Liver (tissue), 9 donors: Measurements from ENCODE around the gene CIDEB. TPM values are rescaled to one million over a fixed set of nuclear protein-coding genes. Genes with fewer than 3 reads are reported as not detected.

Experiments
- DNase-seq: peaks from one replicate; pipeline ENCODE4 v3.0.0-alpha.2; 2017; ENCODE audit warnings: low spot score
- H3K27ac ChIP-seq, 2 donors: one replicate each; pipeline ENCODE4 v1.7.0; 2013; ENCODE audit warnings: inconsistent platforms in 2 of 2, low read length in 2 of 2, control low read depth in 1 of 2, low read depth in 1 of 2, mild to moderate bottlenecking in 1 of 2
- H3K27me3 ChIP-seq, 4 donors: one replicate each; pipeline versions ENCODE4 v1.6.1 to v1.7.0; 2013; ENCODE audit warnings: low read length in 3 of 4, inconsistent platforms in 1 of 4, mild to moderate bottlenecking in 1 of 4, moderate library complexity in 1 of 4; ENCODE audit not compliant: control insufficient read depth in 4 of 4, insufficient read depth in 4 of 4
- H3K36me3 ChIP-seq, 4 donors: one replicate each; pipeline versions ENCODE4 v1.6.1 to v1.7.0; 2013; ENCODE audit warnings: low read length in 3 of 4, mild to moderate bottlenecking in 3 of 4, low read depth in 1 of 4, moderate library complexity in 1 of 4; ENCODE audit not compliant: control insufficient read depth in 4 of 4, insufficient read depth in 3 of 4
- H3K4me1 ChIP-seq, 4 donors: one replicate each; pipeline versions ENCODE4 v1.6.1 to v1.7.0; 2013; ENCODE audit warnings: low read length in 3 of 4, mild to moderate bottlenecking in 3 of 4, moderate library complexity in 1 of 4; ENCODE audit not compliant: control insufficient read depth in 4 of 4, insufficient read depth in 4 of 4
- H3K4me3 ChIP-seq, 3 donors: one replicate each; pipeline versions ENCODE4 v1.6.1 to v1.7.0; 2013; ENCODE audit warnings: low read length in 3 of 3, control low read depth in 1 of 3, low read depth in 1 of 3, mild to moderate bottlenecking in 1 of 3
- H3K9ac ChIP-seq, 2 donors: one replicate each; pipeline ENCODE4 v1.7.0; 2013; ENCODE audit warnings: low read length in 2 of 2, mild to moderate bottlenecking in 2 of 2, moderate library complexity in 2 of 2, control low read depth in 1 of 2, low read depth in 1 of 2
- H3K9me3 ChIP-seq, 4 donors: one replicate each; pipeline versions ENCODE4 v1.6.1 to v1.7.0; 2013; ENCODE audit warnings: low read length in 3 of 4; ENCODE audit not compliant: control insufficient read depth in 4 of 4
- ATF3 ChIP-seq: IDR thresholded peaks from 2 replicates; pipeline ENCODE4 v1.6.1; 2016; ENCODE audit warnings: antibody characterized with exemption
- CTCF ChIP-seq: fragments of 150-350 bp; IDR thresholded peaks from 2 replicates; pipeline ENCODE4 v1.5.1; 2017; ENCODE audit warnings: improper control_type of control experiment, low read depth, low read length; ENCODE audit not compliant: missing input control
- EGR1 ChIP-seq, 2 donors: IDR thresholded peaks; 2 replicates each; pipeline ENCODE4 v1.6.1; 2016 to 2018; ENCODE audit warnings: antibody characterized with exemption in 2 of 2, low read depth in 2 of 2
- FOXA1 ChIP-seq: IDR thresholded peaks from 2 replicates; pipeline ENCODE4 v1.6.1; 2016; ENCODE audit warnings: antibody characterized with exemption
- FOXA2 ChIP-seq: IDR thresholded peaks from 2 replicates; pipeline ENCODE4 v1.6.1; 2016; ENCODE audit warnings: antibody characterized with exemption
- GABPA ChIP-seq, 2 donors: IDR thresholded peaks in 1 of 2; conservative IDR thresholded peaks in 1 of 2; 2 replicates each; pipeline ENCODE4 v1.6.1; 2016; ENCODE audit warnings: antibody characterized with exemption in 2 of 2, mild to moderate bottlenecking in 1 of 2, moderate library complexity in 1 of 2
- HNF4A ChIP-seq, 2 donors: conservative IDR thresholded peaks; 2 replicates each; pipeline ENCODE4 v1.6.1; 2016; ENCODE audit warnings: antibody characterized with exemption in 2 of 2, mild to moderate bottlenecking in 2 of 2
- HNF4G ChIP-seq: IDR thresholded peaks from 2 replicates; pipeline ENCODE4 v1.6.1; 2016; ENCODE audit warnings: antibody characterized with exemption
- JUND ChIP-seq, 2 donors: IDR thresholded peaks; 2 replicates each; pipeline ENCODE4 v1.6.1; 2016; ENCODE audit warnings: antibody characterized with exemption in 2 of 2
- MAX ChIP-seq: IDR thresholded peaks from 2 replicates; pipeline ENCODE4 v1.6.1; 2016; ENCODE audit warnings: antibody characterized with exemption
- NR2F2 ChIP-seq: IDR thresholded peaks from 2 replicates; pipeline ENCODE4 v1.6.1; 2016; ENCODE audit warnings: antibody characterized with exemption
- RAD21 ChIP-seq, 2 donors: IDR thresholded peaks; 2 replicates each; pipeline ENCODE4 v1.6.1; 2016; ENCODE audit warnings: antibody characterized with exemption in 2 of 2, mild to moderate bottlenecking in 2 of 2
- REST ChIP-seq: IDR thresholded peaks from 2 replicates; pipeline ENCODE4 v1.6.1; 2016; ENCODE audit warnings: antibody characterized with exemption, mild to moderate bottlenecking
- RXRA ChIP-seq, 2 donors: IDR thresholded peaks; 2 replicates each; pipeline ENCODE4 v1.6.1; 2017 to 2018; ENCODE audit warnings: antibody characterized with exemption in 2 of 2, mild to moderate bottlenecking in 1 of 2
- SP1 ChIP-seq: IDR thresholded peaks from 2 replicates; pipeline ENCODE4 v1.6.1; 2018; ENCODE audit warnings: antibody characterized with exemption, mild to moderate bottlenecking
- TAF1 ChIP-seq: conservative IDR thresholded peaks from 2 replicates; pipeline ENCODE4 v1.6.1; 2016; ENCODE audit warnings: antibody characterized with exemption, mild to moderate bottlenecking
- YY1 ChIP-seq: IDR thresholded peaks from 2 replicates; pipeline ENCODE4 v1.6.1; 2016; ENCODE audit warnings: antibody characterized with exemption, mild to moderate bottlenecking
- ZBTB33 ChIP-seq: IDR thresholded peaks from 2 replicates; pipeline ENCODE4 v1.6.1; 2016; ENCODE audit warnings: antibody characterized with exemption
- WGBS: extraction: QIAGEN DNeasy Blood & Tissue Kit; methylation state at CpG from one replicate; pipeline ENCODE4 v1.1.7; 2013; 5-methylcytosine and 5-hydroxymethylcytosine counted together
- polyA plus RNA-seq, 2 donors: library from polyadenylated mRNA; stranded (reverse) in 1 of 2; unstranded in 1 of 2; fragments of 200-250 nt in 1 of 2; fragments of >200 nt in 1 of 2; fragmentation: Nextera tagmentation in 1 of 2; extraction: Ambion mirVana in 1 of 2; gene quantifications; one replicate each; pipeline versions ENCODE4 v1.2.1 to v1.2.3, GENCODE V29; 2013 to 2015
- total RNA-seq, 2 donors: library from RNA; depleted of rRNA; stranded (reverse); fragments of >200 nt; gene quantifications; one replicate each; pipeline ENCODE4 v1.2.3, GENCODE V29; 2014
- donor health status: healthy.
- donor health status: healthy.
- donor health status: healthy.
- donor health status: healthy.
- donor health status: healthy.

Gene CIDEB
- total and polyA plus RNA-seq, 4 donors = 32.1 to 312 (median 159) TPM

GRCh38 chr14:24271834-24272263, 35.9 kb downstream of the CIDEB start:
- no peaks in the 10 kb centered on the region for H3K9me3 ChIP-seq
- peak overlapping the region; percentile 48 to 80 for H3K9ac ChIP-seq
- peaks cover 0 to 22% (median 7%) of the 10 kb centered on the region in 4 donors for H3K36me3 ChIP-seq
- peak overlapping the region; percentile 92 to 96 for H3K27ac ChIP-seq
- no peaks in the 10 kb centered on the region for H3K27me3 ChIP-seq
- TF ChIP-seq HNF4G (no peak), EGR1 (IDR thresholded peaks at IDR 0.05; ENCODE audit: low read depth in 2 of 2) (no peak), ATF3 (no peak), REST (no peak), TAF1 (no peak), YY1 (no peak), HNF4A (conservative IDR thresholded peaks at IDR 0.05) (no peak), GABPA (IDR thresholded peaks at IDR 0.05 in 1 of 2, conservative IDR thresholded peaks at IDR 0.05 in 1 of 2) (no peak), FOXA1 (no peak), SP1 (no peak)
- 16% methylated on average over 3 of the region's 3 CpGs for WGBS
- peak overlapping the region; percentile 59 to 87 (median 70) for H3K4me3 ChIP-seq
- DNase-seq = no peak
- H3K4me1 ChIP-seq = peaks cover 1 to 19% (median 5%) of the 10 kb centered on the region in 4 donors

- H3K27ac ChIP-seq = peak within 1 kb of the TSS; percentile 92 to 96
- peak within 1 kb of the TSS; percentile 48 to 80 for H3K9ac ChIP-seq
- peak within 1 kb of the TSS; percentile 59 to 87 (median 82) for H3K4me3 ChIP-seq
- TF ChIP-seq RAD21 (IDR thresholded peaks at IDR 0.05) = peak in 1 of 2 donors; percentile 70
- TF ChIP-seq ATF3 = no peak
- no peak for TF ChIP-seq JUND (IDR thresholded peaks at IDR 0.05)
- TF ChIP-seq ZBTB33 = no peak
- no peak for TF ChIP-seq HNF4G
- TF ChIP-seq TAF1 = no peak
- TF ChIP-seq CTCF = peak; percentile 62
- no peak for TF ChIP-seq FOXA2
- peak in 1 of 2 donors; percentile 77 for TF ChIP-seq GABPA (IDR thresholded peaks at IDR 0.05 in 1 of 2, conservative IDR thresholded peaks at IDR 0.05 in 1 of 2)
- TF ChIP-seq HNF4A (conservative IDR thresholded peaks at IDR 0.05) = no peak
- no peak for TF ChIP-seq YY1
- peak; percentile 59 for TF ChIP-seq REST
- TF ChIP-seq MAX = no peak
- no peak for TF ChIP-seq EGR1 (IDR thresholded peaks at IDR 0.05; ENCODE audit: low read depth in 2 of 2)
- peak; percentile 47 for TF ChIP-seq SP1
- TF ChIP-seq FOXA1 = no peak
- TF ChIP-seq NR2F2 = no peak
- no peak for TF ChIP-seq RXRA (IDR thresholded peaks at IDR 0.05)
- H3K9me3 ChIP-seq = no peaks in the 10 kb centered on the region
- under 1% methylated on average over 61 of the region's 61 CpGs for whole genome bisulfite sequencing
- DNase-seq = peak; percentile 88
- H3K36me3 ChIP-seq = peaks cover 0 to 28% (median 7%) of the 10 kb centered on the region in 4 donors
- peaks cover 1 to 19% (median 5%) of the 10 kb centered on the region in 4 donors for H3K4me1 ChIP-seq
- H3K27me3 ChIP-seq = no peaks in the 10 kb centered on the region
Observed at GRCh38 chr14:24271134-24271833, 36.5 kb downstream of the CIDEB start, which contains the start of gene RABGGTA. RABGGTA (minus strand) TSS chr14:24271597; CDS start chr14:24271115, 482 bp downstream.
